Measurements from ENCODE around the gene COLEC11. TPM values are rescaled to one million over a fixed set of nuclear protein-coding genes. Genes with fewer than 3 reads are reported as not detected.
A peak's percentile ranks its signal among the peaks of the same experiment; 100 is the strongest.

COLEC11 gene
- total and polyA plus RNA-seq, 2 of the 13 experiments (the other 11 are each of a cell fraction or from before 2014, with no cell fraction given) = 1.5 to 3.0 TPM

GRCh38 chr2:3585261-3586109 is 9.4 kb upstream of the COLEC11 start (continued):
- TF ChIP-seq EZH2 (conservative IDR thresholded peaks at IDR 0.05; ENCODE audit: low read depth, low read length) (no peak), ZNF768 (CRISPR knock-in tag; IDR thresholded peaks at IDR 0.05) (peak; percentile 80; the same call in 1 of the 2 replicates), HNRNPK (IDR thresholded peaks at IDR 0.05; ENCODE audit: low read depth, low read length, poor library complexity, severe bottlenecking) (no peak), ZNF382 (CRISPR knock-in tag; IDR thresholded peaks at IDR 0.05; ENCODE audit: borderline replicate concordance) (no peak), PHF20 (CRISPR knock-in tag; IDR thresholded peaks at IDR 0.05) (0 out of 2 replicates have a peak, but pooled peaks have one; percentile 38), ZNF362 (CRISPR knock-in tag; IDR thresholded peaks at IDR 0.05; ENCODE audit: borderline replicate concordance) (peak; percentile 51; the same call in 1 of the 2 replicates), SMAD1 (CRISPR knock-in tag; IDR thresholded peaks at IDR 0.05; ENCODE audit: borderline replicate concordance, low read depth) (0 out of 2 replicates have a peak, but pooled peaks have one; percentile 28), SP2 (CRISPR knock-in tag; IDR thresholded peaks at IDR 0.05) (no peak), AHDC1 (CRISPR knock-in tag; IDR thresholded peaks at IDR 0.05; ENCODE audit: borderline replicate concordance) (peak; percentile 72; the same call in 1 of the 2 replicates), DZIP1 (CRISPR knock-in tag; IDR thresholded peaks at IDR 0.05) (no peak), ZNF672 (CRISPR knock-in tag; IDR thresholded peaks at IDR 0.05) (no peak), ZNF160 (CRISPR knock-in tag; IDR thresholded peaks at IDR 0.05) (no peak), ZNF124 (CRISPR knock-in tag; IDR thresholded peaks at IDR 0.05) (peak; percentile 84; the same call in 1 of the 2 replicates), ETS1 (CRISPR knock-in tag; IDR thresholded peaks at IDR 0.05) (no peak), ISX (CRISPR knock-in tag; conservative IDR thresholded peaks at IDR 0.05) (peak; percentile 68; the same call in 1 of the 2 replicates), AGO2 (optimal IDR thresholded peaks at IDR 0.05; ENCODE audit: low read depth, low read length) (peak; percentile 52), SNAPC2 (CRISPR knock-in tag; IDR thresholded peaks at IDR 0.05) (peak; percentile 73; the same call in 1 of the 2 replicates)
